H1 (cell line): ENCODE measurements around the gene UBAC1. TPM values are rescaled to one million over a fixed set of nuclear protein-coding genes. Genes with fewer than 3 reads are reported as not detected.

ENCODE experiments used
- CHD2 ChIP-seq: IDR thresholded peaks from 2 replicates; pipeline ENCODE4 v1.6.1; 2012; ENCODE audit warnings: low read length, improper control_type of control experiment
- FOSL1 ChIP-seq: IDR thresholded peaks from 2 replicates; pipeline ENCODE4 v1.6.1; 2011; ENCODE audit warnings: mild to moderate bottlenecking, low read depth, low read length, moderate library complexity; ENCODE audit not compliant: insufficient read depth
- HDAC2 ChIP-seq, 2 experiments: fragments of 300-600 bp in 1 of 2; sonication (generic) in 1 of 2; IDR thresholded peaks; 2 replicates each; pipeline ENCODE4 v1.6.1; 2011 to 2012; ENCODE audit warnings: low read depth in 2 of 2, low read length in 2 of 2, mild to moderate bottlenecking in 2 of 2, moderate library complexity in 2 of 2, borderline replicate concordance in 1 of 2, inconsistent platforms in 1 of 2
- KDM5A ChIP-seq: fragments of 200-600 bp; IDR thresholded peaks from 2 replicates; pipeline ENCODE4 v1.7.1; 2012; ENCODE audit warnings: mild to moderate bottlenecking, low read length, inconsistent platforms, mixed read lengths
- RFX5 ChIP-seq: IDR thresholded peaks from 2 replicates; pipeline ENCODE4 v1.6.1; 2011; ENCODE audit warnings: low read depth, low read length, improper control_type of control experiment, borderline replicate concordance
- SP4 ChIP-seq: IDR thresholded peaks from 2 replicates; pipeline ENCODE4 v1.6.1; 2012; ENCODE audit warnings: low read length, inconsistent platforms
- TEAD4 ChIP-seq: IDR thresholded peaks from 2 replicates; pipeline ENCODE4 v1.6.1; 2012; ENCODE audit warnings: low read depth, low read length, inconsistent platforms, mixed read lengths
- YY1 ChIP-seq: IDR thresholded peaks from 2 replicates; pipeline ENCODE4 v1.6.1; 2011; ENCODE audit warnings: low read depth, mild to moderate bottlenecking, low read length
- polyA plus RNA-seq, 7 experiments: library from polyadenylated mRNA; depleted of rRNA in 3 of 7; stranded (reverse) in 5 of 7; unstranded in 2 of 7; fragments of >200 nt in 5 of 7; fragments of 200-250 nt in 2 of 7; gene quantifications; 1 replicate in 5 of 7; 2 replicates in 1 of 7; 4 replicates in 1 of 7; pipeline versions ENCODE4 v1.2.1 to v1.2.3, GENCODE V29; 2011 to 2013; ENCODE audit warnings: missing spikeins in 2 of 7, mixed read lengths in 2 of 7
- total RNA-seq: library from RNA; stranded (reverse); fragmentation: NEBNext Ultra II Directional; extraction: Animal tissue kit (Norgen Biotek cat#: 25700); gene quantifications from 2 replicates; pipeline ENCODE4 v1.2.1, GENCODE V29; 2021
- TF ChIP-seq, protein P1 (sequence below): fragments of 300-600 bp; sonication (generic); IDR thresholded peaks from 2 replicates; pipeline ENCODE4 v1.7.1; 2012; ENCODE audit warnings: low read length, moderate library complexity, mild to moderate bottlenecking, inconsistent platforms; ENCODE audit not compliant: insufficient replicate concordance

Gene UBAC1
- total and polyA plus RNA-seq, 2 of the 8 experiments (the other 6 are each of a cell fraction or from before 2014, with no cell fraction given): 59.3 to 85.2 TPM

DNA sequence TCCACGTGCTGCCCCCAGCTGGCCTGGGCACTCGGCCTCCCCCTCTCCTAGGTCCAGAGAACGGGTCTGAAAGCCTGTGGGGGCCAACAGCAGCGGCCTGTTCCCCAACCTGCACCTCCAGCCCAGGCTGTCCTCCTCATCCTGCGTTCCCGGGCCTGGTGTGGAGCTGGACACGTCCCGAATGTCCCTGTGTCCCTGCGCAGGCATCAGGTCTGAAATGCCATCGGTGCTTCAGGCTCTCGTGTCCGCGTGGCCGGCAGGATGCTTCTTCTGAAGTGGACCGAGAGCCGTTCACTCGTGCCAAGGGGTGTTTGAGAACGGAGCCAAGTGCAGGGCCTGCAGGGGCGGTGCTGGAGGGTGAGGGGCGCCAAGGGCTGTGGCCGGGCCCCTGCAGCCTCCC lies 24.7 kb upstream of the UBAC1 start (continued):
- no peak for TF ChIP-seq RFX5
- no peak for TF ChIP-seq HDAC2 (IDR thresholded peaks at IDR 0.05; ENCODE audit: borderline replicate concordance in 1 of 2, low read depth in 2 of 2, low read length in 2 of 2)
- no peak for TF ChIP-seq KDM5A
- TF ChIP-seq TEAD4: no peak
- no peak for TF ChIP-seq YY1
- TF ChIP-seq, protein P1, sequence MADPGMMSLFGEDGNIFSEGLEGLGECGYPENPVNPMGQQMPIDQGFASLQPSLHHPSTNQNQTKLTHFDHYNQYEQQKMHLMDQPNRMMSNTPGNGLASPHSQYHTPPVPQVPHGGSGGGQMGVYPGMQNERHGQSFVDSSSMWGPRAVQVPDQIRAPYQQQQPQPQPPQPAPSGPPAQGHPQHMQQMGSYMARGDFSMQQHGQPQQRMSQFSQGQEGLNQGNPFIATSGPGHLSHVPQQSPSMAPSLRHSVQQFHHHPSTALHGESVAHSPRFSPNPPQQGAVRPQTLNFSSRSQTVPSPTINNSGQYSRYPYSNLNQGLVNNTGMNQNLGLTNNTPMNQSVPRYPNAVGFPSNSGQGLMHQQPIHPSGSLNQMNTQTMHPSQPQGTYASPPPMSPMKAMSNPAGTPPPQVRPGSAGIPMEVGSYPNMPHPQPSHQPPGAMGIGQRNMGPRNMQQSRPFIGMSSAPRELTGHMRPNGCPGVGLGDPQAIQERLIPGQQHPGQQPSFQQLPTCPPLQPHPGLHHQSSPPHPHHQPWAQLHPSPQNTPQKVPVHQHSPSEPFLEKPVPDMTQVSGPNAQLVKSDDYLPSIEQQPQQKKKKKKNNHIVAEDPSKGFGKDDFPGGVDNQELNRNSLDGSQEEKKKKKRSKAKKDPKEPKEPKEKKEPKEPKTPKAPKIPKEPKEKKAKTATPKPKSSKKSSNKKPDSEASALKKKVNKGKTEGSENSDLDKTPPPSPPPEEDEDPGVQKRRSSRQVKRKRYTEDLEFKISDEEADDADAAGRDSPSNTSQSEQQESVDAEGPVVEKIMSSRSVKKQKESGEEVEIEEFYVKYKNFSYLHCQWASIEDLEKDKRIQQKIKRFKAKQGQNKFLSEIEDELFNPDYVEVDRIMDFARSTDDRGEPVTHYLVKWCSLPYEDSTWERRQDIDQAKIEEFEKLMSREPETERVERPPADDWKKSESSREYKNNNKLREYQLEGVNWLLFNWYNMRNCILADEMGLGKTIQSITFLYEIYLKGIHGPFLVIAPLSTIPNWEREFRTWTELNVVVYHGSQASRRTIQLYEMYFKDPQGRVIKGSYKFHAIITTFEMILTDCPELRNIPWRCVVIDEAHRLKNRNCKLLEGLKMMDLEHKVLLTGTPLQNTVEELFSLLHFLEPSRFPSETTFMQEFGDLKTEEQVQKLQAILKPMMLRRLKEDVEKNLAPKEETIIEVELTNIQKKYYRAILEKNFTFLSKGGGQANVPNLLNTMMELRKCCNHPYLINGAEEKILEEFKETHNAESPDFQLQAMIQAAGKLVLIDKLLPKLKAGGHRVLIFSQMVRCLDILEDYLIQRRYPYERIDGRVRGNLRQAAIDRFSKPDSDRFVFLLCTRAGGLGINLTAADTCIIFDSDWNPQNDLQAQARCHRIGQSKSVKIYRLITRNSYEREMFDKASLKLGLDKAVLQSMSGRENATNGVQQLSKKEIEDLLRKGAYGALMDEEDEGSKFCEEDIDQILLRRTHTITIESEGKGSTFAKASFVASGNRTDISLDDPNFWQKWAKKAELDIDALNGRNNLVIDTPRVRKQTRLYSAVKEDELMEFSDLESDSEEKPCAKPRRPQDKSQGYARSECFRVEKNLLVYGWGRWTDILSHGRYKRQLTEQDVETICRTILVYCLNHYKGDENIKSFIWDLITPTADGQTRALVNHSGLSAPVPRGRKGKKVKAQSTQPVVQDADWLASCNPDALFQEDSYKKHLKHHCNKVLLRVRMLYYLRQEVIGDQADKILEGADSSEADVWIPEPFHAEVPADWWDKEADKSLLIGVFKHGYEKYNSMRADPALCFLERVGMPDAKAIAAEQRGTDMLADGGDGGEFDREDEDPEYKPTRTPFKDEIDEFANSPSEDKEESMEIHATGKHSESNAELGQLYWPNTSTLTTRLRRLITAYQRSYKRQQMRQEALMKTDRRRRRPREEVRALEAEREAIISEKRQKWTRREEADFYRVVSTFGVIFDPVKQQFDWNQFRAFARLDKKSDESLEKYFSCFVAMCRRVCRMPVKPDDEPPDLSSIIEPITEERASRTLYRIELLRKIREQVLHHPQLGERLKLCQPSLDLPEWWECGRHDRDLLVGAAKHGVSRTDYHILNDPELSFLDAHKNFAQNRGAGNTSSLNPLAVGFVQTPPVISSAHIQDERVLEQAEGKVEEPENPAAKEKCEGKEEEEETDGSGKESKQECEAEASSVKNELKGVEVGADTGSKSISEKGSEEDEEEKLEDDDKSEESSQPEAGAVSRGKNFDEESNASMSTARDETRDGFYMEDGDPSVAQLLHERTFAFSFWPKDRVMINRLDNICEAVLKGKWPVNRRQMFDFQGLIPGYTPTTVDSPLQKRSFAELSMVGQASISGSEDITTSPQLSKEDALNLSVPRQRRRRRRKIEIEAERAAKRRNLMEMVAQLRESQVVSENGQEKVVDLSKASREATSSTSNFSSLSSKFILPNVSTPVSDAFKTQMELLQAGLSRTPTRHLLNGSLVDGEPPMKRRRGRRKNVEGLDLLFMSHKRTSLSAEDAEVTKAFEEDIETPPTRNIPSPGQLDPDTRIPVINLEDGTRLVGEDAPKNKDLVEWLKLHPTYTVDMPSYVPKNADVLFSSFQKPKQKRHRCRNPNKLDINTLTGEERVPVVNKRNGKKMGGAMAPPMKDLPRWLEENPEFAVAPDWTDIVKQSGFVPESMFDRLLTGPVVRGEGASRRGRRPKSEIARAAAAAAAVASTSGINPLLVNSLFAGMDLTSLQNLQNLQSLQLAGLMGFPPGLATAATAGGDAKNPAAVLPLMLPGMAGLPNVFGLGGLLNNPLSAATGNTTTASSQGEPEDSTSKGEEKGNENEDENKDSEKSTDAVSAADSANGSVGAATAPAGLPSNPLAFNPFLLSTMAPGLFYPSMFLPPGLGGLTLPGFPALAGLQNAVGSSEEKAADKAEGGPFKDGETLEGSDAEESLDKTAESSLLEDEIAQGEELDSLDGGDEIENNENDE: no peak
- no peak for TF ChIP-seq CHD2
- TF ChIP-seq FOSL1: no peak
- TF ChIP-seq SP4: no peak
